ENCODE results near the gene TMEM225B.

TMEM225B gene

GRCh38 chr7:99616359-99617191, 18.5 kb downstream of the TMEM225B start, which contains the start of gene ZSCAN25 (continued):
- TF ChIP-seq TSHZ2 (CRISPR knock-in tag; IDR thresholded peaks at IDR 0.05) (peak; percentile 69), ISL1 (CRISPR knock-in tag; IDR thresholded peaks at IDR 0.05) (0 out of 2 replicates have a peak, but pooled peaks have one; percentile 19), GLIS3 (CRISPR knock-in tag; IDR thresholded peaks at IDR 0.05) (peak; percentile 75)

- peak; percentile 2; the same call in 2 of the 3 replicates for ATAC-seq
- TF ChIP-seq CREB5 (CRISPR knock-in tag; IDR thresholded peaks at IDR 0.05; ENCODE audit: low read depth), result no peak
- no peak for TF ChIP-seq PATZ1 (CRISPR knock-in tag; IDR thresholded peaks at IDR 0.05; ENCODE audit: borderline replicate concordance)
- TF ChIP-seq ZFP30 (CRISPR knock-in tag; IDR thresholded peaks at IDR 0.05), result no peak
- TF ChIP-seq OSR1 (CRISPR knock-in tag; IDR thresholded peaks at IDR 0.05), result no peak
- TF ChIP-seq TCF4 (CRISPR knock-in tag; IDR thresholded peaks at IDR 0.05; ENCODE audit: borderline replicate concordance), result no peak
- no peak for TF ChIP-seq CSDC2 (CRISPR knock-in tag; IDR thresholded peaks at IDR 0.05)
- TF ChIP-seq POU6F1 (CRISPR knock-in tag; IDR thresholded peaks at IDR 0.05; ENCODE audit: borderline replicate concordance, low read depth), result no peak
- no peak for TF ChIP-seq TOX (CRISPR knock-in tag; IDR thresholded peaks at IDR 0.05; ENCODE audit: borderline replicate concordance)
- TF ChIP-seq PPARA (CRISPR knock-in tag; IDR thresholded peaks at IDR 0.05; ENCODE audit: borderline replicate concordance), result no peak
- no peak for TF ChIP-seq ZNF70 (CRISPR knock-in tag; IDR thresholded peaks at IDR 0.05)
- no peak for TF ChIP-seq BACH2 (CRISPR knock-in tag; IDR thresholded peaks at IDR 0.05; ENCODE audit: borderline replicate concordance)
- TF ChIP-seq CSRNP3 (CRISPR knock-in tag; IDR thresholded peaks at IDR 0.05), result no peak
- no peak for TF ChIP-seq ESRRG (CRISPR knock-in tag; IDR thresholded peaks at IDR 0.05)
- no peak for TF ChIP-seq TSHZ2 (CRISPR knock-in tag; IDR thresholded peaks at IDR 0.05)
Observed at GRCh38 chr7:99617192-99617781, 19.2 kb downstream of the TMEM225B start.
